H1 (cell line): Measurements from ENCODE around the gene MRPL32. TPM values are rescaled to one million over a fixed set of nuclear protein-coding genes. Genes with fewer than 3 reads are reported as not detected.

Source experiments
- CTCF ChIA-PET: fragments of 300-600 bp; sonication (Branson Sonifier 250); formaldehyde crosslinking; loops from one replicate; lab custom pipeline; 2021; ENCODE audit not compliant: partially characterized antibody; lab: Charles Lee
- POLR2A ChIA-PET: fragments of 300-600 bp; sonication (Branson Sonifier 250); formaldehyde crosslinking; loops from one replicate; lab custom pipeline; 2021; ENCODE audit warnings: inconsistent platforms; ENCODE audit not compliant: partially characterized antibody; lab: Charles Lee
- DNase-seq, 2 experiments: peaks; one replicate each; pipeline versions ENCODE4 v3.0.0 to v3.0.0-alpha.2; 2010 to 2022; ENCODE audit warnings: low spot score in 2 of 2, low read depth in 1 of 2, mixed read lengths in 1 of 2
- FAIRE-seq: peaks from 2 replicates; lab custom pipeline; 2011; peaks lifted over from hg19 to GRCh38; lab: Jason Lieb, UNC
- H2AFZ ChIP-seq: 2 replicates; pipeline ENCODE4 v1.8.1; 2012; ENCODE audit warnings: low read length, inconsistent platforms
- H2AK5ac ChIP-seq: 2 replicates; pipeline ENCODE4 v1.6.1; 2013; ENCODE audit warnings: low read depth, low read length
- H2BK120ac ChIP-seq: replicated peaks from 2 replicates; pipeline ENCODE3; 2013; ENCODE audit warnings: low read depth, low read length, inconsistent platforms
- H2BK12ac ChIP-seq: 2 replicates; pipeline ENCODE4 v1.6.1; 2013; ENCODE audit warnings: low read depth, low read length
- H2BK15ac ChIP-seq: 2 replicates; pipeline ENCODE4 v1.6.1; 2013; ENCODE audit warnings: low read length
- H2BK20ac ChIP-seq: 2 replicates; pipeline ENCODE4 v1.6.1; 2013; ENCODE audit warnings: low read length
- H2BK5ac ChIP-seq: 2 replicates; pipeline ENCODE4 v1.6.1; 2013; ENCODE audit warnings: low read depth, low read length
- H3K14ac ChIP-seq: 2 replicates; pipeline ENCODE4 v1.6.1; 2013; ENCODE audit warnings: inconsistent platforms; ENCODE audit not compliant: insufficient read length
- H3K18ac ChIP-seq: 2 replicates; pipeline ENCODE4 v1.6.1; 2013; ENCODE audit warnings: low read length; ENCODE audit errors: extremely low read depth
- H3K23ac ChIP-seq: 2 replicates; pipeline ENCODE4 v1.6.1; 2013; ENCODE audit warnings: inconsistent platforms; ENCODE audit not compliant: insufficient read length
- H3K23me2 ChIP-seq: 2 replicates; pipeline ENCODE4 v1.6.1; 2013; ENCODE audit warnings: low read depth, low read length
- H3K27ac ChIP-seq: 2 replicates; pipeline ENCODE4 v1.6.1; 2011; ENCODE audit warnings: low read depth, low read length, inconsistent platforms
- H3K27me3 ChIP-seq, 4 experiments: replicated peaks in 1 of 4; 1 replicate in 1 of 4; 2 replicates in 3 of 4; pipeline versions ENCODE4 v1.6.1 to v1.8.1; 2011 to 2013; ENCODE audit warnings: low read length in 3 of 4, mild to moderate bottlenecking in 3 of 4, inconsistent platforms in 2 of 4, mixed read lengths in 2 of 4, moderate library complexity in 1 of 4; ENCODE audit not compliant: control insufficient read depth in 3 of 4, insufficient read depth in 3 of 4; ENCODE audit errors: extremely low read depth in 1 of 4
- H3K36me3 ChIP-seq, 4 experiments: 2 replicates each; pipeline versions ENCODE4 v1.6.1 to v1.8.1; 2011 to 2013; ENCODE audit warnings: mild to moderate bottlenecking in 4 of 4, low read length in 3 of 4, moderate library complexity in 2 of 4, control low read depth in 1 of 4, inconsistent platforms in 1 of 4; ENCODE audit not compliant: insufficient read depth in 4 of 4, control insufficient read depth in 2 of 4
- H3K4ac ChIP-seq: replicated peaks from 2 replicates; pipeline ENCODE3; 2013; ENCODE audit warnings: low read length, low read depth, mixed read lengths, inconsistent platforms; ENCODE audit not compliant: insufficient read length
- H3K4me1 ChIP-seq, 4 experiments: replicated peaks in 1 of 4; 1 replicate in 1 of 4; 2 replicates in 3 of 4; pipeline versions ENCODE4 v1.6.1 to v1.8.1; 2011 to 2013; ENCODE audit warnings: low read length in 3 of 4, inconsistent platforms in 2 of 4, mixed read lengths in 1 of 4; ENCODE audit not compliant: insufficient read depth in 4 of 4, control insufficient read depth in 3 of 4
- H3K4me2 ChIP-seq, 2 experiments: 2 replicates each; pipeline versions ENCODE4 v1.6.1 to v1.8.1; 2011 to 2013; ENCODE audit warnings: low read depth in 2 of 2, low read length in 2 of 2, control low read depth in 1 of 2, inconsistent platforms in 1 of 2, mild to moderate bottlenecking in 1 of 2; ENCODE audit not compliant: insufficient read depth in 1 of 2
- H3K4me3 ChIP-seq, 4 experiments: fragments of 200-600, 300-600 bp in 1 of 4; sonication (generic), shearing (Covaris generic), sonication (Bioruptor Twin) in 1 of 4; 2 replicates each; pipeline versions ENCODE4 v1.5.1 to v1.8.1; 2011 to 2016; ENCODE audit warnings: low read length in 4 of 4, low read depth in 3 of 4, control low read depth in 2 of 4, inconsistent platforms in 2 of 4, mild to moderate bottlenecking in 2 of 4, mixed read lengths in 1 of 4, moderate library complexity in 1 of 4; ENCODE audit not compliant: insufficient read depth in 2 of 4; ENCODE audit errors: extremely low read depth in 1 of 4
- H3K56ac ChIP-seq: replicated peaks from 2 replicates; pipeline ENCODE3; 2013; ENCODE audit warnings: low read depth, mild to moderate bottlenecking, mixed read lengths, low read length, inconsistent platforms; ENCODE audit not compliant: insufficient read length
- H3K79me1 ChIP-seq: 2 replicates; pipeline ENCODE4 v1.6.1; 2013; ENCODE audit warnings: low read depth, low read length, control low read depth
- H3K79me2 ChIP-seq, 2 experiments: 2 replicates each; pipeline versions ENCODE4 v1.6.1 to v1.8.1; 2012 to 2013; ENCODE audit warnings: low read length in 2 of 2, mild to moderate bottlenecking in 2 of 2, inconsistent platforms in 1 of 2; ENCODE audit not compliant: insufficient read depth in 2 of 2, control insufficient read depth in 1 of 2
- H3K9ac ChIP-seq, 4 experiments: replicated peaks in 1 of 4; 1 replicate in 1 of 4; 2 replicates in 3 of 4; pipeline versions ENCODE4 v1.6.1 to v1.8.1; 2011 to 2013; ENCODE audit warnings: low read depth in 3 of 4, low read length in 3 of 4, control low read depth in 2 of 4, mild to moderate bottlenecking in 2 of 4, moderate library complexity in 2 of 4, inconsistent platforms in 1 of 4; ENCODE audit errors: extremely low read depth in 1 of 4
- H3K9me3 ChIP-seq, 2 experiments: 2 replicates each; pipeline versions ENCODE4 v1.6.1 to v1.8.1; 2012 to 2013; ENCODE audit warnings: mild to moderate bottlenecking in 2 of 2, moderate library complexity in 2 of 2, control low read depth in 1 of 2, inconsistent platforms in 1 of 2, low read depth in 1 of 2, low read length in 1 of 2, mixed read lengths in 1 of 2; ENCODE audit not compliant: insufficient read depth in 2 of 2
- H4K20me1 ChIP-seq, 2 experiments: replicated peaks in 1 of 2; 2 replicates each; pipeline versions ENCODE3 to v1.8.1; 2011 to 2013; ENCODE audit warnings: inconsistent platforms in 2 of 2, low read length in 2 of 2, mild to moderate bottlenecking in 1 of 2; ENCODE audit not compliant: insufficient read depth in 2 of 2, control insufficient read depth in 1 of 2
- H4K5ac ChIP-seq: 2 replicates; pipeline ENCODE4 v1.6.1; 2013; ENCODE audit warnings: low read length, low read depth, mixed read lengths, inconsistent platforms; ENCODE audit not compliant: insufficient read length
- H4K8ac ChIP-seq: 2 replicates; pipeline ENCODE4 v1.8.0; 2013; ENCODE audit warnings: mild to moderate bottlenecking, moderate library complexity, low read length, inconsistent platforms; ENCODE audit not compliant: insufficient read depth; ENCODE audit errors: extremely low read depth
- H4K91ac ChIP-seq: replicated peaks from 2 replicates; pipeline ENCODE3; 2013; ENCODE audit warnings: low read length, mixed read lengths, inconsistent platforms; ENCODE audit not compliant: insufficient read length
- CREB1 ChIP-seq: IDR thresholded peaks from 2 replicates; pipeline ENCODE4 v1.6.1; 2012; ENCODE audit warnings: inconsistent platforms
- EP300 ChIP-seq, 2 experiments: IDR thresholded peaks; 1 replicate in 1 of 2; 2 replicates in 1 of 2; pipeline ENCODE4 v1.6.1; 2011 to 2012; ENCODE audit warnings: low read depth in 2 of 2, low read length in 2 of 2, mild to moderate bottlenecking in 2 of 2, borderline replicate concordance in 1 of 2, inconsistent platforms in 1 of 2, moderate library complexity in 1 of 2
- MAX ChIP-seq: IDR thresholded peaks from 2 replicates; pipeline ENCODE4 v1.6.1; 2012; ENCODE audit warnings: inconsistent platforms
- NRF1 ChIP-seq: IDR thresholded peaks from 2 replicates; pipeline ENCODE4 v1.6.1; 2011; ENCODE audit warnings: mild to moderate bottlenecking, low read depth, low read length, improper control_type of control experiment
- RBBP5 ChIP-seq: IDR thresholded peaks from 2 replicates; pipeline ENCODE4 v1.7.1; 2012; ENCODE audit warnings: low read depth, mild to moderate bottlenecking, inconsistent platforms, low read length, moderate library complexity, borderline replicate concordance
- RFX5 ChIP-seq: IDR thresholded peaks from 2 replicates; pipeline ENCODE4 v1.6.1; 2011; ENCODE audit warnings: low read depth, low read length, improper control_type of control experiment, borderline replicate concordance
- RNF2 ChIP-seq: fragments of 200-900, 300-1000 bp; sonication (generic); IDR thresholded peaks from 2 replicates; pipeline ENCODE4 v1.7.1; 2016; ENCODE audit warnings: borderline replicate concordance, low read depth, mild to moderate bottlenecking, antibody characterized with exemption, low read length; ENCODE audit not compliant: poor library complexity, severe bottlenecking; ENCODE audit errors: missing control alignments
- SAP30 ChIP-seq: fragments of 300-600 bp; sonication (generic); IDR thresholded peaks from 2 replicates; pipeline ENCODE4 v1.7.1; 2012; ENCODE audit warnings: low read length, moderate library complexity, mild to moderate bottlenecking, inconsistent platforms; ENCODE audit not compliant: insufficient read depth, insufficient replicate concordance
- SRF ChIP-seq: IDR thresholded peaks from 2 replicates; pipeline ENCODE4 v1.6.1; 2011; ENCODE audit warnings: mild to moderate bottlenecking, low read depth, low read length, moderate library complexity
- TBP ChIP-seq: IDR thresholded peaks from 2 replicates; pipeline ENCODE4 v1.6.1; 2011; ENCODE audit warnings: low read depth, low read length, improper control_type of control experiment
- WGBS, 2 experiments: shearing (Covaris generic) in 1 of 2; methylation state at CpG; one replicate each; pipeline versions ENCODE4 v1.1.6 to v1.1.7; 2013 to 2015; ENCODE audit warnings: low lambda C conversion rate in 2 of 2, mixed read lengths in 2 of 2, inconsistent platforms in 1 of 2, low coverage in 1 of 2, missing lambda C conversion rate in 1 of 2; ENCODE audit not compliant: insufficient replicate concordance in 2 of 2, insufficient coverage in 1 of 2, insufficient read length in 1 of 2; ENCODE audit errors: extremely low coverage in 1 of 2, missing lambda C conversion rate in 1 of 2; 5-methylcytosine and 5-hydroxymethylcytosine counted together
- polyA plus RNA-seq, 7 experiments: library from polyadenylated mRNA; depleted of rRNA in 3 of 7; stranded (reverse) in 5 of 7; unstranded in 2 of 7; fragments of >200 nt in 5 of 7; fragments of 200-250 nt in 2 of 7; gene quantifications; 1 replicate in 5 of 7; 2 replicates in 1 of 7; 4 replicates in 1 of 7; pipeline versions ENCODE4 v1.2.1 to v1.2.3, GENCODE V29; 2011 to 2013; ENCODE audit warnings: missing spikeins in 2 of 7, mixed read lengths in 2 of 7
- total RNA-seq: library from RNA; stranded (reverse); fragmentation: NEBNext Ultra II Directional; extraction: Animal tissue kit (Norgen Biotek cat#: 25700); gene quantifications from 2 replicates; pipeline ENCODE4 v1.2.1, GENCODE V29; 2021

The MRPL32 gene
- total and polyA plus RNA-seq, 2 of the 8 experiments (the other 6 are each of a cell fraction or from before 2014, with no cell fraction given): 50.9 to 97.2 TPM

- Histone ChIP-seq H3K4me2 (peak overlapping the region in 1 of 2 experiments; percentile 36; a peak in 1 of 4 replicates), H3K23me2 (peaks cover 4% of the 10 kb centered on the region; the same call in 1 of the 2 replicates), H2BK120ac (no peak overlapping the region), H2AFZ (no peak overlapping the region), H3K27me3 (no peaks in the 10 kb centered on the region), H3K14ac (no peak overlapping the region), H2AK5ac (no peak overlapping the region), H3K36me3 (no peaks in the 10 kb centered on the region), H2BK15ac (no peak overlapping the region), H3K4ac (peak overlapping the region; percentile 21), H3K23ac (no peak overlapping the region), H3K56ac (no peak overlapping the region), H2BK5ac (peak overlapping the region; percentile 52; the same call in 1 of the 2 replicates), H3K9ac (no peak overlapping the region), H3K4me3 (no peak overlapping the region; a peak in 1 of 8 replicates), H3K27ac (no peak overlapping the region; the same call in 1 of the 2 replicates), H4K8ac (no peak overlapping the region), H4K5ac (peak overlapping the region; percentile 23), H3K79me1 (no peaks in the 10 kb centered on the region), H2BK12ac (no peak overlapping the region), H2BK20ac (peak overlapping the region; percentile 75; the same call in 1 of the 2 replicates), H3K79me2 (no peaks in the 10 kb centered on the region), H3K9me3 (peaks cover 0 to 3% of the 10 kb centered on the region in 2 experiments; a peak in 1 of 4 replicates), H3K4me1 (peaks cover 0 to 2% (median 0%) of the 10 kb centered on the region in 4 experiments; a peak in 3 of 7 replicates), H3K18ac (peak overlapping the region; percentile 24; the same call in 1 of the 2 replicates), H4K91ac (peak overlapping the region; percentile 34), H4K20me1 (no peaks in the 10 kb centered on the region)
- WGBS, 2 experiments: 83% methylated on average over 9 of the region's 9 CpGs; no CpG with 5 or more reads in 1 of the 2 experiments
- ChIA-PET CTCF (interaction anchor here (0.7 to 2.2 kb wide), 5 partner anchors 16 to 953 kb away, joined by 3 to 7 read pairs (median 3); no protein-coding TSS in a partner anchor), POLR2A (interaction anchor here (0.7 to 1.2 kb wide), 4 partner anchors 11 to 39 kb away, joined by 3 to 7 read pairs (median 4); partner anchors contain the start of genes MRPL32 and PSMA2)
- DNase-seq: no peak
- FAIRE-seq: no peak
- no peak for TF ChIP-seq RFX5
- no peak for TF ChIP-seq NRF1
- peak in 1 of 2 experiments; percentile 34; a peak in 1 of 3 replicates for TF ChIP-seq EP300 (IDR thresholded peaks at IDR 0.05; ENCODE audit: borderline replicate concordance in 1 of 2, low read depth in 2 of 2, low read length in 2 of 2)
- no peak for TF ChIP-seq SAP30
- no peak for TF ChIP-seq SRF
- TF ChIP-seq CREB1: no peak
- TF ChIP-seq MAX: no peak
- no peak for TF ChIP-seq RNF2
- TF ChIP-seq TBP: no peak
- TF ChIP-seq RBBP5: no peak
Observed at GRCh38 chr7:42893346-42894240, 38.6 kb upstream of the MRPL32 start.
